ENCODE results near the gene ITPRIPL2. TPM values are rescaled to one million over a fixed set of nuclear protein-coding genes. Genes with fewer than 3 reads are reported as not detected.
A peak's percentile ranks its signal among the peaks of the same experiment; 100 is the strongest.

ITPRIPL2 gene
- total RNA-seq, 1 experiment from 2014 or later = 5.3 TPM

DNA sequence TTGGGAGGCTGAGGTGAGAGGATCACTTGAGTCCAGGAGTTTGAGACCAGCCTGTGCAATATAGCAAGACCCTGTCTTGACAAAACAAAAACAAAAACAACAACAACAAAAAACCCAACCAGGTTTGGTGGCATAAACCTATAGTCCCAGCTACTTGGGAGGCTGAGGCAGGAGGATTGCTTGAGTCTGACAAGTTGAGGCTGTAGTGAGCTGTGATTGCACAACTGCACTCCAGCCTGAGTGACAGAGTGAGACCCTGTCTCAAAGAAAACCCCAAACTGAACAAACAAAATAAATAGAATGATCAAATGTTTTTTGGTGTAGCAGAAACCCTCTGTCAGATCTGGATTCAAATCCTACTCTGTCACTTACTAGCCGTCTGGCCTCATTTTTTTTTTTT is 38.3 kb downstream of the ITPRIPL2 start (continued):
- TF ChIP-seq, protein P1, sequence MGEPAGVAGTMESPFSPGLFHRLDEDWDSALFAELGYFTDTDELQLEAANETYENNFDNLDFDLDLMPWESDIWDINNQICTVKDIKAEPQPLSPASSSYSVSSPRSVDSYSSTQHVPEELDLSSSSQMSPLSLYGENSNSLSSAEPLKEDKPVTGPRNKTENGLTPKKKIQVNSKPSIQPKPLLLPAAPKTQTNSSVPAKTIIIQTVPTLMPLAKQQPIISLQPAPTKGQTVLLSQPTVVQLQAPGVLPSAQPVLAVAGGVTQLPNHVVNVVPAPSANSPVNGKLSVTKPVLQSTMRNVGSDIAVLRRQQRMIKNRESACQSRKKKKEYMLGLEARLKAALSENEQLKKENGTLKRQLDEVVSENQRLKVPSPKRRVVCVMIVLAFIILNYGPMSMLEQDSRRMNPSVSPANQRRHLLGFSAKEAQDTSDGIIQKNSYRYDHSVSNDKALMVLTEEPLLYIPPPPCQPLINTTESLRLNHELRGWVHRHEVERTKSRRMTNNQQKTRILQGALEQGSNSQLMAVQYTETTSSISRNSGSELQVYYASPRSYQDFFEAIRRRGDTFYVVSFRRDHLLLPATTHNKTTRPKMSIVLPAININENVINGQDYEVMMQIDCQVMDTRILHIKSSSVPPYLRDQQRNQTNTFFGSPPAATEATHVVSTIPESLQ (CRISPR knock-in tag; IDR thresholded peaks at IDR 0.05) = no peak
- TF ChIP-seq STAT6 (CRISPR knock-in tag; conservative IDR thresholded peaks at IDR 0.05; ENCODE audit: low read depth) (no peak), NR3C1 (CRISPR knock-in tag; conservative IDR thresholded peaks at IDR 0.05; ENCODE audit: low read depth) (no peak), ETV6 (CRISPR knock-in tag; IDR thresholded peaks at IDR 0.05) (no peak), GTF2I (CRISPR knock-in tag; conservative IDR thresholded peaks at IDR 0.05) (no peak)

- DNase-seq (ENCODE audit: low spot score) = no peak
- peaks cover 76% of the 10 kb centered on the region for H3K27me3 Mint-ChIP-seq (ENCODE audit: low read depth)
- no peak overlapping the region for H3K4me3 Mint-ChIP-seq
- ATAC-seq = peak; percentile 60
- H3K4me1 Mint-ChIP-seq = no peaks in the 10 kb centered on the region
- H3K27ac Mint-ChIP-seq = no peak overlapping the region
- H3K36me3 Mint-ChIP-seq = peaks cover 4% of the 10 kb centered on the region; the same call in 1 of the 2 replicates
- TF ChIP-seq, protein P2, sequence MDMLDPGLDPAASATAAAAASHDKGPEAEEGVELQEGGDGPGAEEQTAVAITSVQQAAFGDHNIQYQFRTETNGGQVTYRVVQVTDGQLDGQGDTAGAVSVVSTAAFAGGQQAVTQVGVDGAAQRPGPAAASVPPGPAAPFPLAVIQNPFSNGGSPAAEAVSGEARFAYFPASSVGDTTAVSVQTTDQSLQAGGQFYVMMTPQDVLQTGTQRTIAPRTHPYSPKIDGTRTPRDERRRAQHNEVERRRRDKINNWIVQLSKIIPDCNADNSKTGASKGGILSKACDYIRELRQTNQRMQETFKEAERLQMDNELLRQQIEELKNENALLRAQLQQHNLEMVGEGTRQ (CRISPR knock-in tag; IDR thresholded peaks at IDR 0.05) = peak; percentile 88
- TF ChIP-seq EMX1 (CRISPR knock-in tag; IDR thresholded peaks at IDR 0.05) = no peak
- TF ChIP-seq FOXK1 (CRISPR knock-in tag; IDR thresholded peaks at IDR 0.05) = 0 out of 2 replicates have a peak, but pooled peaks have one; percentile 17
- TF ChIP-seq, protein P3, sequence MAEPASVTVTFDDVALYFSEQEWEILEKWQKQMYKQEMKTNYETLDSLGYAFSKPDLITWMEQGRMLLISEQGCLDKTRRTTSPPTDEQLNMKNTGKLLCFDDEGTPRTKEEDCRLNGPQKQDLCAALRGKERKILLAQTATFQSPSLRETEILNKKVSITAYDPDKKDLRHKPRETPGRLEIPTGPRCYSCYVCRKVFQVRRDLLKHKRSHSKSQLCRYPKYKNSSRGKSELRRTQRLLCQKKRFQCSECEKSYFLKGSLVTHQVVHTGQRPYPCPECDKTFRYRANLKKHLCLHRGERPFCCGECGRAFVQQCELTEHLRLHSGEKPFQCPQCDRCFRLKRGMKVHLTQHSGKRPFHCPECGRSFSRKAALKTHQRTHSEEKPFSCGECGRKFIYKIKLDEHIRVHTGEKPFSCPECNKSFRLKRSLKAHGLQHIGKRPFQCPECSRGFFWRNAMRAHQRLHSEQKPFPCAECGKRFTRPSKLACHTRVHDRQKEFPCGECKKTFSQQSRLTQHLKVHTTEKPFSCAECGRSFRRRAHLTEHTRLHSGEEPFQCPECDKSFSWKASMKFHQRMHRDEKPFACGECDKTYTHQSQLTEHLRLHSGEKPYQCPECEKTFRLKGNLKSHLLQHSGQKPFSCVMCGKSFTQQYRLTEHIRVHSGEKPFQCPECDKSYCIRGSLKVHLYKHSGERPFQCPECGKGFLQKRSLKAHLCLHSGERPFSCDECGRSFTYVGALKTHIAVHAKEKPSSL (CRISPR knock-in tag; conservative IDR thresholded peaks at IDR 0.05) = 0 out of 2 replicates have a peak, but pooled peaks have one; percentile 34
- peak; percentile 1; the same call in 1 of the 2 replicates for TF ChIP-seq ZNF416 (CRISPR knock-in tag; IDR thresholded peaks at IDR 0.05)
- peak; percentile 84 for TF ChIP-seq USF1 (CRISPR knock-in tag; IDR thresholded peaks at IDR 0.05)
- TF ChIP-seq SMAD4 (CRISPR knock-in tag; IDR thresholded peaks at IDR 0.05) = no peak
- peak; percentile 39; the same call in 1 of the 2 replicates for TF ChIP-seq NFYB (CRISPR knock-in tag; conservative IDR thresholded peaks at IDR 0.05; ENCODE audit: low read depth)
- peak; percentile 79; the same call in 1 of the 2 replicates for TF ChIP-seq ZNF396 (CRISPR knock-in tag; IDR thresholded peaks at IDR 0.05; ENCODE audit: borderline replicate concordance)
- TF ChIP-seq SP1 (CRISPR knock-in tag; conservative IDR thresholded peaks at IDR 0.05) = no peak
- H3K9me3 Mint-ChIP-seq = peaks cover 28% of the 10 kb centered on the region
- POLR2A ChIA-PET = no interaction called here
- CTCF ChIA-PET = no interaction called here
These were observed 40.1 kb downstream of the ITPRIPL2 start for GRCh38 chr16:19153876-19154275.

GRCh38 chr16:19162085-19162484 is 48.3 kb downstream of the ITPRIPL2 start:
- ChIA-PET CTCF (interaction anchor here (0.7 kb wide), 1 partner anchor 170 kb away, joined by 3 read pairs; no protein-coding TSS in a partner anchor), POLR2A (no interaction called here)
- peaks cover 21% of the 10 kb centered on the region for H3K27me3 Mint-ChIP-seq (ENCODE audit: low read depth)
- no peaks in the 10 kb centered on the region for H3K36me3 Mint-ChIP-seq
- DNase-seq (ENCODE audit: low spot score) (no peak), ATAC-seq (no peak)
- no peak overlapping the region for H3K27ac Mint-ChIP-seq
- H3K4me1 Mint-ChIP-seq = no peaks in the 10 kb centered on the region
- H3K4me3 Mint-ChIP-seq = no peak overlapping the region
- H3K9me3 Mint-ChIP-seq = peaks cover 6% of the 10 kb centered on the region
- no peak for TF ChIP-seq MAX (CRISPR knock-in tag; IDR thresholded peaks at IDR 0.05)
- TF ChIP-seq, protein P4, sequence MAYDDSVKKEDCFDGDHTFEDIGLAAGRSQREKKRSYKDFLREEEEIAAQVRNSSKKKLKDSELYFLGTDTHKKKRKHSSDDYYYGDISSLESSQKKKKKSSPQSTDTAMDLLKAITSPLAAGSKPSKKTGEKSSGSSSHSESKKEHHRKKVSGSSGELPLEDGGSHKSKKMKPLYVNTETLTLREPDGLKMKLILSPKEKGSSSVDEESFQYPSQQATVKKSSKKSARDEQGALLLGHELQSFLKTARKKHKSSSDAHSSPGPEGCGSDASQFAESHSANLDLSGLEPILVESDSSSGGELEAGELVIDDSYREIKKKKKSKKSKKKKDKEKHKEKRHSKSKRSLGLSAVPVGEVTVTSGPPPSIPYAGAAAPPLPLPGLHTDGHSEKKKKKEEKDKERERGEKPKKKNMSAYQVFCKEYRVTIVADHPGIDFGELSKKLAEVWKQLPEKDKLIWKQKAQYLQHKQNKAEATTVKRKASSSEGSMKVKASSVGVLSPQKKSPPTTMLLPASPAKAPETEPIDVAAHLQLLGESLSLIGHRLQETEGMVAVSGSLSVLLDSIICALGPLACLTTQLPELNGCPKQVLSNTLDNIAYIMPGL (CRISPR knock-in tag; IDR thresholded peaks at IDR 0.05) = no peak
- TF ChIP-seq, protein P5, sequence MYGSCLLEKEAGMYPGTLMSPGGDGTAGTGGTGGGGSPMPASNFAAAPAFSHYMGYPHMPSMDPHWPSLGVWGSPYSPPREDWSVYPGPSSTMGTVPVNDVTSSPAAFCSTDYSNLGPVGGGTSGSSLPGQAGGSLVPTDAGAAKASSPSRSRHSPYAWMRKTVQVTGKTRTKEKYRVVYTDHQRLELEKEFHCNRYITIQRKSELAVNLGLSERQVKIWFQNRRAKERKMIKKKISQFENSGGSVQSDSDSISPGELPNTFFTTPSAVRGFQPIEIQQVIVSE (CRISPR knock-in tag; IDR thresholded peaks at IDR 0.05; ENCODE audit: borderline replicate concordance) = no peak
- no peak for TF ChIP-seq ZBTB43 (CRISPR knock-in tag; IDR thresholded peaks at IDR 0.05)

Measured in WTC11 (cell line).